SK-N-SH treated with all-trans-retinoic acid at 6 μM for 48 hours (cell line): ENCODE data around the gene VDAC1.
"Not testable (repeated sequence)": the region's sequence is repeated elsewhere in the genome, so short reads cannot be mapped to it uniquely, and the experiment has no call there.

Source experiments
- ATAC-seq: fragments of 200-7000 bp; cut with Tn5 transposase; 3 replicates; pipeline ENCODE4 v1.9.1; 2020; ENCODE audit warnings: mild to moderate bottlenecking, moderate library complexity
- ARNTL ChIP-seq: fragments of 450-650 bp; formaldehyde crosslinking; IDR thresholded peaks from 2 replicates; pipeline ENCODE4 v1.5.0; 2020; ENCODE audit warnings: low read depth, mild to moderate bottlenecking, moderate library complexity, borderline replicate concordance
- BACH2 ChIP-seq: fragments of 250-450 bp; sonication (Bioruptor Pico); IDR thresholded peaks from 2 replicates; pipeline ENCODE4 v1.9.0; 2021; ENCODE audit warnings: mild to moderate bottlenecking, borderline replicate concordance
- CSDC2 ChIP-seq: fragments of 250-450 bp; sonication (Bioruptor Pico); IDR thresholded peaks from 2 replicates; pipeline ENCODE4 v1.5.0; 2020; ENCODE audit warnings: mild to moderate bottlenecking, moderate library complexity
- GLIS3 ChIP-seq: fragments of 250-450 bp; sonication (Bioruptor Pico); IDR thresholded peaks from 2 replicates; pipeline ENCODE4 v1.5.0; 2020; ENCODE audit warnings: mild to moderate bottlenecking, moderate library complexity
- ISL1 ChIP-seq: fragments of 250-450 bp; sonication (Bioruptor Pico); IDR thresholded peaks from 2 replicates; pipeline ENCODE4 v2.1.2; 2022; ENCODE audit warnings: mild to moderate bottlenecking, moderate library complexity
- OSR1 ChIP-seq: fragments of 250-450 bp; sonication (Bioruptor Pico); IDR thresholded peaks from 2 replicates; pipeline ENCODE4 v1.8.0; 2022; ENCODE audit warnings: moderate library complexity, mild to moderate bottlenecking, inconsistent platforms
- RARB ChIP-seq: fragments of 250-450 bp; sonication (Bioruptor Pico); IDR thresholded peaks from 2 replicates; pipeline ENCODE4 v1.8.0; 2021; ENCODE audit warnings: mild to moderate bottlenecking, moderate library complexity
- SNAI2 ChIP-seq: fragments of 250-450 bp; sonication (Bioruptor Pico); IDR thresholded peaks from 2 replicates; pipeline ENCODE4 v1.5.0; 2020; ENCODE audit warnings: mild to moderate bottlenecking, moderate library complexity
- TCF4 ChIP-seq: fragments of 250-450 bp; sonication (Bioruptor Pico); IDR thresholded peaks from 2 replicates; pipeline ENCODE4 v1.8.0; 2021; ENCODE audit warnings: mild to moderate bottlenecking, moderate library complexity, borderline replicate concordance
- TOX ChIP-seq: fragments of 250-450 bp; sonication (Bioruptor Pico); IDR thresholded peaks from 2 replicates; pipeline ENCODE4 v1.8.0; 2021; ENCODE audit warnings: mild to moderate bottlenecking, moderate library complexity, borderline replicate concordance
- ZC3H10 ChIP-seq: fragments of 250-450 bp; sonication (Bioruptor Pico); IDR thresholded peaks from 2 replicates; pipeline ENCODE4 v1.5.1; 2021; ENCODE audit warnings: mild to moderate bottlenecking, moderate library complexity
- ZFP3 ChIP-seq: fragments of 250-450 bp; sonication (Bioruptor Pico); IDR thresholded peaks from 2 replicates; pipeline ENCODE4 v1.5.0; 2020; ENCODE audit warnings: mild to moderate bottlenecking, moderate library complexity
- ZFP30 ChIP-seq: fragments of 450-650 bp; formaldehyde crosslinking; IDR thresholded peaks from 2 replicates; pipeline ENCODE4 v1.5.0; 2022; ENCODE audit warnings: mild to moderate bottlenecking, moderate library complexity
- ZNF565 ChIP-seq: fragments of 450-650 bp; formaldehyde crosslinking; conservative IDR thresholded peaks from 2 replicates; pipeline ENCODE4 v1.5.0; 2020; ENCODE audit warnings: low read depth, mild to moderate bottlenecking, moderate library complexity
- ZNF70 ChIP-seq: fragments of 450-650 bp; formaldehyde crosslinking; IDR thresholded peaks from 2 replicates; pipeline ENCODE4 v1.5.0; 2020; ENCODE audit warnings: mild to moderate bottlenecking, moderate library complexity
- ZNF8 ChIP-seq: fragments of 450-650 bp; formaldehyde crosslinking; IDR thresholded peaks from 2 replicates; pipeline ENCODE4 v1.5.0; 2020; ENCODE audit warnings: mild to moderate bottlenecking, moderate library complexity
- TF ChIP-seq, protein P1 (sequence below): fragments of 250-450 bp; sonication (Bioruptor Pico); IDR thresholded peaks from 2 replicates; pipeline ENCODE4 v1.8.0; 2021; ENCODE audit warnings: low read depth, mild to moderate bottlenecking, moderate library complexity, borderline replicate concordance
- TF ChIP-seq, protein P2 (sequence below): fragments of 250-450 bp; sonication (Bioruptor Pico); IDR thresholded peaks from 2 replicates; pipeline ENCODE4 v1.5.0; 2020; ENCODE audit warnings: mild to moderate bottlenecking, moderate library complexity

Gene VDAC1

DNA sequence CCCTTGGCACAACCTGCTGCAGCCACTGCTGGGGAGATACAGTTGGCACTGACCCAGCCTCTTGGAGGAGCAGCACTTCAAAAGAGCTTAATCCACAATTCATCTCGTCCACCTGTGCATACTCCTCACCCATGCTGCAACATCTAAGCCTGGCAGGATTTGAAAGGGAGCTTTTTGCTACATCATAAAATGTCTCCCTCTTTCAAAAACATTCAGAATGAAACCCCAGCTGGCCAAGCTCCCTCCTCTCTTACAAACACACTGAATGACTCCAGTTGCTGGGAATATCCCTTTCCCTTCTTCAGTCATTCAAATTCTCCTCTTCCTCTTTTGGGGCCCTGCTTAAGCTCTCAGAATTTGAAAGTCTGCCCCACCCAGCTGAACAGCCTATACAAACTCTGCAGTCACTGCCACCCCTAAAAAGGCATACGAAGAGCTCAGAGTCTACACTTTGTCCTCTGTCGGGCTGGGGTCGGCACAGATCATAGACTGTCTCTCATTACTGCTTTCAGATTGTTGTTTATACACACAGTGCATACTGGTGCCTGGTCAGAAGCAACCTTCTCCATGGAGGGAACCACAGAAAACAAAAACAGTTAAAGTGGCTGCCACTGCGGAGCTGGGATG, 27.5 kb downstream of the VDAC1 start:
- ATAC-seq = peak; percentile 17; the same call in 1 of the 3 replicates
- no peak for TF ChIP-seq OSR1
- TF ChIP-seq BACH2 (CRISPR knock-in tag) = no peak
- TF ChIP-seq, protein P1, sequence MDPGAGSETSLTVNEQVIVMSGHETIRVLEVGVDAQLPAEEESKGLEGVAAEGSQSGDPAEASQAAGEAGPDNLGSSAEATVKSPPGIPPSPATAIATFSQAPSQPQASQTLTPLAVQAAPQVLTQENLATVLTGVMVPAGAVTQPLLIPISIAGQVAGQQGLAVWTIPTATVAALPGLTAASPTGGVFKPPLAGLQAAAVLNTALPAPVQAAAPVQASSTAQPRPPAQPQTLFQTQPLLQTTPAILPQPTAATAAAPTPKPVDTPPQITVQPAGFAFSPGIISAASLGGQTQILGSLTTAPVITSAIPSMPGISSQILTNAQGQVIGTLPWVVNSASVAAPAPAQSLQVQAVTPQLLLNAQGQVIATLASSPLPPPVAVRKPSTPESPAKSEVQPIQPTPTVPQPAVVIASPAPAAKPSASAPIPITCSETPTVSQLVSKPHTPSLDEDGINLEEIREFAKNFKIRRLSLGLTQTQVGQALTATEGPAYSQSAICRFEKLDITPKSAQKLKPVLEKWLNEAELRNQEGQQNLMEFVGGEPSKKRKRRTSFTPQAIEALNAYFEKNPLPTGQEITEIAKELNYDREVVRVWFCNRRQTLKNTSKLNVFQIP = no peak
- TF ChIP-seq, protein P2, sequence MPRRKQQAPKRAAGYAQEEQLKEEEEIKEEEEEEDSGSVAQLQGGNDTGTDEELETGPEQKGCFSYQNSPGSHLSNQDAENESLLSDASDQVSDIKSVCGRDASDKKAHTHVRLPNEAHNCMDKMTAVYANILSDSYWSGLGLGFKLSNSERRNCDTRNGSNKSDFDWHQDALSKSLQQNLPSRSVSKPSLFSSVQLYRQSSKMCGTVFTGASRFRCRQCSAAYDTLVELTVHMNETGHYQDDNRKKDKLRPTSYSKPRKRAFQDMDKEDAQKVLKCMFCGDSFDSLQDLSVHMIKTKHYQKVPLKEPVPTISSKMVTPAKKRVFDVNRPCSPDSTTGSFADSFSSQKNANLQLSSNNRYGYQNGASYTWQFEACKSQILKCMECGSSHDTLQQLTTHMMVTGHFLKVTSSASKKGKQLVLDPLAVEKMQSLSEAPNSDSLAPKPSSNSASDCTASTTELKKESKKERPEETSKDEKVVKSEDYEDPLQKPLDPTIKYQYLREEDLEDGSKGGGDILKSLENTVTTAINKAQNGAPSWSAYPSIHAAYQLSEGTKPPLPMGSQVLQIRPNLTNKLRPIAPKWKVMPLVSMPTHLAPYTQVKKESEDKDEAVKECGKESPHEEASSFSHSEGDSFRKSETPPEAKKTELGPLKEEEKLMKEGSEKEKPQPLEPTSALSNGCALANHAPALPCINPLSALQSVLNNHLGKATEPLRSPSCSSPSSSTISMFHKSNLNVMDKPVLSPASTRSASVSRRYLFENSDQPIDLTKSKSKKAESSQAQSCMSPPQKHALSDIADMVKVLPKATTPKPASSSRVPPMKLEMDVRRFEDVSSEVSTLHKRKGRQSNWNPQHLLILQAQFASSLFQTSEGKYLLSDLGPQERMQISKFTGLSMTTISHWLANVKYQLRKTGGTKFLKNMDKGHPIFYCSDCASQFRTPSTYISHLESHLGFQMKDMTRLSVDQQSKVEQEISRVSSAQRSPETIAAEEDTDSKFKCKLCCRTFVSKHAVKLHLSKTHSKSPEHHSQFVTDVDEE = no peak
- TF ChIP-seq ZC3H10 (CRISPR knock-in tag) = no peak
- TF ChIP-seq RARB = no peak
- no peak for TF ChIP-seq ARNTL (CRISPR knock-in tag)
- no peak for TF ChIP-seq ISL1
- no peak for TF ChIP-seq SNAI2
- TF ChIP-seq, all 23 proteins: peak for 0

DNA sequence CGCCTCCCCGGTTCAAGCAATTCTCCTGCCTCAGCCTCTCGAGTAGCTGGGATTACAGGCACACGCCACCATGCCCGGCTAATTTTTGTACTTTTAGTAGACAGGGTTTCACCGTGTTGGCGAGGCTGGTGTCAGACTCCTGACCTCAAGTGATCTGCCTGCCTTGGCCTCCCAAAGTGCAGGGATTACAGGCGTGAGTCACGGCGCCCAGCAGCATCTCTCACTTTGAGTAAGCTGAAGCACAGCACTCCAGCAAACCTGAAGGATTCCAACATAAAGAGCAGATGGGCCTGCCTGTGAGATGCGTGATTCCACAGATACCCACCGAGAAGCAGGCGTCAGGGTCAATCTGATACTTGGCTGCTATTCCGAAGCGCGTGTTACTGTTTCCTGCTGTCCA, 29.2 kb downstream of the VDAC1 start:
- not testable (repeated sequence) for ATAC-seq

DNA sequence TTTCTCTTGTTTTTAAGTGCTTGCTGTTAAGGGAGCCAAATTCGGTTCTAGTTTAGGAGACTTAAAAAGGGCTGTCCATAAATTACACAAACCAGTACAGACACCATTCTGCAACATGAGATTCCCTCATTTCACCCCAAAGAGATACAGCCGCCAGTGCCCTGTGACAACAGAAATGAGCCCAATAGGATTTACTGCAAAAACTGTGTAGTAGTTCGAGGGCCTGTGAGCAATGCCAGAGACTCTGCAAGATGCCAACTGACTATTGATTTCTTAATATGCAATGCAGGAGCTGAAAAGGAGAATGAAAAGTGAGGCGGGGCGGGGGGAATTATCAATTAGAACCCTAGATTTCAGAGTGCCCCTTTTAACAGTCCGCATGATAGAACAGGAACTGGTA, 30.6 kb downstream of the VDAC1 start:
- no peak for TF ChIP-seq ZFP30 (CRISPR knock-in tag)
- TF ChIP-seq RARB = no peak
- no peak for TF ChIP-seq CSDC2 (CRISPR knock-in tag)
- no peak for TF ChIP-seq TCF4
- TF ChIP-seq ZFP3 (CRISPR knock-in tag) = no peak
- TF ChIP-seq OSR1 = no peak
- no peak for TF ChIP-seq ZNF8 (CRISPR knock-in tag)
- TF ChIP-seq BACH2 (CRISPR knock-in tag) = no peak
- no peak for TF ChIP-seq ISL1
- TF ChIP-seq, protein P1 = no peak
- TF ChIP-seq ARNTL (CRISPR knock-in tag) = no peak
- TF ChIP-seq ZNF70 (CRISPR knock-in tag) = no peak
- TF ChIP-seq GLIS3 (CRISPR knock-in tag) = no peak
- TF ChIP-seq TOX (CRISPR knock-in tag) = no peak
- no peak for TF ChIP-seq SNAI2
- TF ChIP-seq, protein P2 = no peak
- no peak for TF ChIP-seq ZNF565
- no peak for ATAC-seq

DNA sequence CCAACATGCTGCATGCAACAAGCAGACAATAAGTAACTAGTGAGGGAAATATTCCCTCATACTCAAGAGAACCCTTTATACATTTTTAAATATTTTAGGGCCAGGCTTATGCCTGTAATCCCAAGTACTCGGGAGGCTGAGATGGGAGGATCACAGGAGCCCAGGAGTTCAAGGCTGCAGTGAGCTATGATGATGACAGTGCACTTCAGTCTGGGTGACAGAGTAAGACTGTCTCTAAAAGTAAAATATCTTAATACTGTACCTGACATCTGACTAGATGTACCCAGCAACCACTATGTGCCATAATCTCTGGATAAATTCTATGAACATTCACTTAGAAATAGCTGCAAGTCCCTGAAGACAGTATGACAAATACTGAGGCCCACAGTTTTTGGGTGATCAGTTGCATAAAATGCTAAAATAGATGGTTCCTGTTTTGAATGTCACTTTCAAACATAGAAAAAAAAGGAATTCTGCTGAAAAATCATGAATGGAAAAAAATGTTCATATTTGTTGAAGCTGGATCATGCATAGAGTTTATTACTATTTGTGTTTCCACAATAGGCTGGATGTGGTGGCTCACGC, 34.4 kb downstream of the VDAC1 start:
- no peak for TF ChIP-seq ZNF8 (CRISPR knock-in tag)
- TF ChIP-seq ZFP3 (CRISPR knock-in tag) = no peak
- TF ChIP-seq RARB = no peak
- TF ChIP-seq, protein P2 = no peak
- no peak for ATAC-seq
